Colonic mucosa (tissue), 4 donors: ENCODE results near the gene RAB5IF. TPM values are rescaled to one million over a fixed set of nuclear protein-coding genes. Genes with fewer than 3 reads are reported as not detected.

Experiments
- DNase-seq: peaks from one replicate; pipeline ENCODE4 v3.0.0-alpha.2; 2020
- H3K27ac ChIP-seq: fragments of 200-600 bp; one replicate; pipeline ENCODE4 v1.8.0; 2021
- H3K27me3 ChIP-seq: fragments of 200-600 bp; one replicate; pipeline ENCODE4 v1.8.0; 2021
- H3K36me3 ChIP-seq: fragments of 200-600 bp; one replicate; pipeline ENCODE4 v1.8.0; 2021
- H3K4me1 ChIP-seq: fragments of 200-600 bp; one replicate; pipeline ENCODE4 v1.8.0; 2021; ENCODE audit warnings: mild to moderate bottlenecking
- H3K4me3 ChIP-seq: fragments of 200-600 bp; one replicate; pipeline ENCODE4 v1.8.0; 2021
- H3K9ac ChIP-seq, 2 donors: one replicate each; pipeline ENCODE4 v1.7.0; 2013; ENCODE audit warnings: control low read depth in 2 of 2, low read depth in 2 of 2, low read length in 2 of 2
- H3K9me3 ChIP-seq: fragments of 200-600 bp; one replicate; pipeline ENCODE4 v1.8.0; 2021
- intact Hi-C: fragments of 100-400 bp; cut with DNase I; formaldehyde crosslinking; loops from one replicate; pipeline ENCODE4 v1.14.1; 2022
- total RNA-seq, 2 donors: library from RNA; stranded (reverse); fragmentation: NEBNext Ultra II Directional in 1 of 2; extraction: Animal tissue kit (Norgen Biotek cat#: 25700) in 1 of 2; gene quantifications; one replicate each; pipeline ENCODE4 v1.2.1, GENCODE V29; 2021
- TF ChIP-seq, protein P1 (sequence below): fragments of 200-600 bp; IDR thresholded peaks from one replicate; pipeline ENCODE4 v1.8.0; 2022; ENCODE audit warnings: antibody characterized with exemption, mild to moderate bottlenecking
- donor health status: healthy.
- donor health status: DM: no; HTN: no; CAD: no.
- donor health status: DM: no; HTN: no; CAD: no.

The RAB5IF gene
- total RNA-seq, 2 donors from 2014 or later = 143 to 207 TPM

DNA sequence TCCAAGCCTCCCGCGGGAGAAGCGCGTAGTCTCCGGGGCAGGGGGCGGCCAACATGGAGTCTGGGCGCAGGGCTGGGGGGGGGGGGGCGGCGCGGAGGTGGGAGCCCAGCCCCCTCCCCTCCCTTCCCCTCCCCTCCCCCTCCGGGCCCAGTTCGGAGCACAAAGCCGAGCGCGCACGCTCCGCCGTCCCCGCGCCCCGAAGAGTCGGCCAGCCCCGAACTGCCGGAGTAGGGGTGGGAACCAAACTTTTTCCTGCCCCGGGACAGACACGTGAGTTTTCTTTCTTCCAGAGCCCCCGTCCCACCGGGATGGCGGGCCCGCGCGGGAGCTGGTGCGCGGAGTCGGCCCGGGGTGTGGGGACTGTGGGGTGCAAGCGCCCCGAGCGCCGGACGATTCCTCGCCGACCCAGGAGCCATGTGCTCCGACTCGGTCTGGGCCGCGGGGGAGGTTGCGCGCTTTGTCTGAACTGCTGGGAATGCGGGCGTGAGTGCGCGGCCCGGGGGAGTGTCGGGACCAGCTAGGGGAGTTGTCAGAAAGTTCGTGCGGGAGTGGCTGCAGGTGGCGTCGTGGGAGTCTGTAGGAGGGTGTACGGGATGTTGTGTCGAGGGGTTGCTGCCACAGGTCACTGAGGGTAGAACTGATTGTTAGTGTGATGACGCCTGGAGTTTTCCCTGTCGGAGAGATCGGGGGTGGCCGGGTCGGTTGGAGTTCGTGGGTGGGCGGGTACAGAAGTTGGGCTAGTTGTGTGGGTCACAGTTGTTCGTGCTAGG, 31.0 kb upstream of the RAB5IF start:
- Histone ChIP-seq H3K4me3 (peak overlapping the region; percentile 57), H3K9me3 (no peaks in the 10 kb centered on the region), H3K4me1 (no peaks in the 10 kb centered on the region), H3K9ac (peak overlapping the region; percentile 67 to 70), H3K27me3 (no peaks in the 10 kb centered on the region), H3K27ac (peak overlapping the region; percentile 74), H3K36me3 (no peaks in the 10 kb centered on the region)
- peak; percentile 56 for DNase-seq
- intact Hi-C loops = no loop called here
- TF ChIP-seq, protein P1, sequence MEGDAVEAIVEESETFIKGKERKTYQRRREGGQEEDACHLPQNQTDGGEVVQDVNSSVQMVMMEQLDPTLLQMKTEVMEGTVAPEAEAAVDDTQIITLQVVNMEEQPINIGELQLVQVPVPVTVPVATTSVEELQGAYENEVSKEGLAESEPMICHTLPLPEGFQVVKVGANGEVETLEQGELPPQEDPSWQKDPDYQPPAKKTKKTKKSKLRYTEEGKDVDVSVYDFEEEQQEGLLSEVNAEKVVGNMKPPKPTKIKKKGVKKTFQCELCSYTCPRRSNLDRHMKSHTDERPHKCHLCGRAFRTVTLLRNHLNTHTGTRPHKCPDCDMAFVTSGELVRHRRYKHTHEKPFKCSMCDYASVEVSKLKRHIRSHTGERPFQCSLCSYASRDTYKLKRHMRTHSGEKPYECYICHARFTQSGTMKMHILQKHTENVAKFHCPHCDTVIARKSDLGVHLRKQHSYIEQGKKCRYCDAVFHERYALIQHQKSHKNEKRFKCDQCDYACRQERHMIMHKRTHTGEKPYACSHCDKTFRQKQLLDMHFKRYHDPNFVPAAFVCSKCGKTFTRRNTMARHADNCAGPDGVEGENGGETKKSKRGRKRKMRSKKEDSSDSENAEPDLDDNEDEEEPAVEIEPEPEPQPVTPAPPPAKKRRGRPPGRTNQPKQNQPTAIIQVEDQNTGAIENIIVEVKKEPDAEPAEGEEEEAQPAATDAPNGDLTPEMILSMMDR = no peak

DNA sequence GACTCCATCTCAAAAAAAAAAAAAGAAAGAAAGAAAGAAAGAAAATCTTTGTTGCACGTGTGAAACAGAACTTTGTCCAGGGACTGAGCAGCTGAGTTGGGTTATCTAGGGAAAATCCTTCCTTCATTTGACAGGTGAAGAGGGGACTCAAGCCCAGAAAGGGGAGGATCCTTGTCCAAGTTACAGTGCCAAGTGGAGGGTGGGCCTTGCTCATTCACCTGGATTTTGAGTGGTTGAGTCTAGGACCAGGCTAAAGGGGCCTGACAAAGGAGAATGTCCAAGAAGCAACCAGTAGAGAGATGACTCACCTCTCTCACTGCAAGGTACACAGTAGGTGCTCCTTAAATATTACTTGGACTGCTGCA, 29.5 kb upstream of the RAB5IF start:
- no peak for DNase-seq
- TF ChIP-seq, protein P1 = no peak
- Histone ChIP-seq H3K9me3 (no peaks in the 10 kb centered on the region), H3K36me3 (no peaks in the 10 kb centered on the region), H3K4me1 (no peaks in the 10 kb centered on the region), H3K27me3 (no peaks in the 10 kb centered on the region), H3K9ac (no peak overlapping the region), H3K27ac (no peak overlapping the region), H3K4me3 (no peak overlapping the region)
- intact Hi-C loops = no loop called here

DNA sequence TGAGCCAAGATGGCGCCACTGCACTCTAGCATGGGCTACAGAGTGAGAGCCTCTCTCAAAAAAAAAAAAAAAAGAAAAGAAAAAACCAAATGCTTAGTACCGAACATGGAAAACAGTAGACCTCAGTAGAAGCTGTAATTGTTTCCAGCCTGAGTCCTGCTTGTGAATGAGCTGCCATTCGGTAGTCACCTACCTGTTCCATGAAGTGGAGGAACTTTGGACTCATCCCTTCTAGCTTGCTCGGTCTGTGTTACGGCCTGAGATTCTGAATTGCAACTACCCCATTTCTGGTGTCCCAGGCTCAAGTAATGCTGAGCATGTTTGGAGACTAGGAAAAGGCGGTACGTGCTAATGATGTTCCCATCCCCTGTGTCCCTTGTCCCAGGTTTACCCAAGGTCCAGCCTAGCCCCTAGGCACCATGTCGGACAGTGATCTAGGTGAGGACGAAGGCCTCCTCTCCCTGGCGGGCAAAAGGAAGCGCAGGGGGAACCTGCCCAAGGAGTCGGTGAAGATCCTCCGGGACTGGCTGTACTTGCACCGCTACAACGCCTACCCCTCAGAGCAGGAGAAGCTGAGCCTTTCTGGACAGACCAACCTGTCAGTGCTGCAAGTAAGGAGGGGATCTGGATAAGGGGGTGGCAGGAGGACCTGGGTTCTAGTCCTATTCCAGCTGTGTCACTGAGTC, 27.1 kb upstream of the RAB5IF start:
- intact Hi-C loops = no loop called here
- no peak overlapping the region for H3K9ac ChIP-seq
- TF ChIP-seq, protein P1 = no peak

DNA sequence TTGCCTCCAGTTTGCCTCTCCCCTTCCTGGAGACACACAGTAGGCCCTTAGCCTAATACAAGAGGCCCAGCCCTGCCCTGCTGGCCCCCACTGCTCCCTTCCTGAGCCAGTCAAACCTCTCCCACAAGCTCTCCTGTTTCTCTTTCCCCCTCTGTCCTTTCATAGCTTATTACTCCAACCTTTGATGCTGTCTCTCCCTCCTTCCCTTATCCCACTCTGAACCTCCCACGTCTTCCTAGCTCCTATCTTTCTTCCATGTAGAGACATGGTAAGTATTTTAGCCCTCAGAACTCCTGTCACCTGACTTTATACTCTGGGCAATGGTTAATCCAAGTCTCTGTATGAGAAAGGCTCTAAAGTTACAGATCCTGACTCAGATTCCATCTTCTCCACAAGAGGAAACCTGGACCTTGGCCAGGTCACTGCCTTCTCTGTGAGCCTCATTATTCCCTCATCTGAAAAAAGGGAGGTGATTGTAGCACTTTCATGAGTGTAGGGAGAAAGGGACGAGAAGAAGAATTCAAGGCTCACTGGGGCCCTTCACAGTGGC, 25.5 kb upstream of the RAB5IF start:
- DNase-seq = no peak
- Histone ChIP-seq H3K9ac (no peak overlapping the region), H3K9me3 (no peaks in the 10 kb centered on the region), H3K27ac (no peak overlapping the region), H3K4me3 (no peak overlapping the region), H3K36me3 (no peaks in the 10 kb centered on the region), H3K4me1 (no peaks in the 10 kb centered on the region), H3K27me3 (no peaks in the 10 kb centered on the region)
- intact Hi-C loops = no loop called here
- TF ChIP-seq, protein P1 = no peak

More for the DNA sequence above, 27.1 kb upstream of the RAB5IF start:
- no peaks in the 10 kb centered on the region for H3K9me3 ChIP-seq
- no peak overlapping the region for H3K27ac ChIP-seq
- no peaks in the 10 kb centered on the region for H3K4me1 ChIP-seq
- H3K36me3 ChIP-seq = no peaks in the 10 kb centered on the region
- no peak overlapping the region for H3K4me3 ChIP-seq
- H3K27me3 ChIP-seq = no peaks in the 10 kb centered on the region
- DNase-seq = no peak

DNA sequence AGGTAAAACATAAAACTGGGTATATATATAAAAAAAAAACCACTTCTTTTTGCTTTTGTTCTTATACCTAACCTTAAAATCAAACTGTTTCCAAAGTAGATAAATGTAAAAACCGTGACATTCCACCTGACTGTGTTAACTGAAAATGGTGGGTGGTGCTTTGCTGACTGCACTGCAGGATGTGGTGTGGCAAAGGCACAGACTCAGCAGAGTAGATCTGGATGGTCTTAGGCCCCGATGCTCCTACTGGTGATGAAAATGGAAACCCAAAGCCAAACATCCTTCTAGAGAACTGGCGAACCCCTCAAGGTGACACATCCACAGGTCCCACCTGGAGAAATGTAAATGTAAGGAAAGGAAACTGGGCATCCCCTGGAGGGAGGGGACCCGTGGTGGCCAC, 23.3 kb upstream of the RAB5IF start:
- Histone ChIP-seq H3K27ac (no peak overlapping the region), H3K9me3 (no peaks in the 10 kb centered on the region)
- intact Hi-C loops = no loop called here

More for the DNA sequence above, 23.3 kb upstream of the RAB5IF start:
- Histone ChIP-seq H3K4me3 (no peak overlapping the region), H3K36me3 (no peaks in the 10 kb centered on the region), H3K27me3 (no peaks in the 10 kb centered on the region), H3K4me1 (no peaks in the 10 kb centered on the region), H3K9ac (no peak overlapping the region)
- TF ChIP-seq, protein P1 = no peak
- no peak for DNase-seq
